Raji (cell line): ENCODE measurements around the gene TMEM266.

Experiments used
- POLR2A ChIP-seq: IDR thresholded peaks from 2 replicates; pipeline ENCODE4 v1.6.1; 2011; ENCODE audit warnings: low read depth, low read length, control low read depth; ENCODE audit not compliant: insufficient read depth

Gene TMEM266

GRCh38 chr15:76061700-76062099, 1.9 kb downstream of the TMEM266 start:
- no peak for TF ChIP-seq POLR2A

- TF ChIP-seq POLR2A: no peak
Measured at GRCh38 chr15:76062286-76062685, 2.5 kb downstream of the TMEM266 start.

DNA sequence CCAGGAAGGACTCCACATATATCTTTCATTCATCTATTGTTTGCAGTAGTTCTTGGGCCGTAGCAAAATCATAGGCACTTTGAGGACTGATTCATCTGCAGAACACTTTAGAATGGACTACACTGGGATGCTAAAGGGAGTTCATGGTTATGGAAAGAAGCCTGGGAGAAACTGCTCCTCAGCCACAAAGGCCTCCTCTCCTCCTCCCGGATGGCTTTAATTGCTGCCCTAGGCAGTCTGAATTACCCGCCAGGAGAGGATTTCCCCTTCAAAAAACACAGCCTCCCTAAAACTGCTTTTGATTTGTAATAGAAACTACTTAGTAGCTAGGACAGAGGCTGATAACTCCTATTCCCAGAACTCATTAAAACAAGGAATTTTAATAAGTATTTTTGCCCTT, 4.6 kb downstream of the TMEM266 start:
- no peak for TF ChIP-seq POLR2A

DNA sequence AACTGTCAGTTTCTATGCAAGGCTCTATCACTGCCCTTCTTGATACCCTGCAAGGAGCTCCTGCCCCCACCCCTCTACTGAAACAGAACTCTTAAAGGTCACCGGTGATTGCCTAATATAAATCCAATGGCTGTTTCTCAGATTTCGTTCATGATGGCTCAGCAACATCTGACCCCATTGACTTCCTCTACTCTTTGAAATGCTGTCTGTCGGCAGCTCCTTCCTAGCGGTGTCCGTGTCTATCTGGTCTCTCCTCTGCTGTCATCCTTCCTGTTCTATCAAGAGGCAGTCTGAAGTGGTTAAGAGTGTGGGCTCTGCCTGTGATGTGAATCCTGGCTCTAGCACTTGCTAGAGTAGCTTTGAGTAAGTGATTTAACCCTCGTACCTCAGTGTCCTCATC, 5.5 kb downstream of the TMEM266 start:
- no peak for TF ChIP-seq POLR2A

GRCh38 chr15:76065793-76066192, 6.0 kb downstream of the TMEM266 start:
- no peak for TF ChIP-seq POLR2A

GRCh38 chr15:76070192-76070591, 10.4 kb downstream of the TMEM266 start:
- no peak for TF ChIP-seq POLR2A

GRCh38 chr15:76070921-76071635, 11.3 kb downstream of the TMEM266 start:
- no peak for TF ChIP-seq POLR2A

DNA sequence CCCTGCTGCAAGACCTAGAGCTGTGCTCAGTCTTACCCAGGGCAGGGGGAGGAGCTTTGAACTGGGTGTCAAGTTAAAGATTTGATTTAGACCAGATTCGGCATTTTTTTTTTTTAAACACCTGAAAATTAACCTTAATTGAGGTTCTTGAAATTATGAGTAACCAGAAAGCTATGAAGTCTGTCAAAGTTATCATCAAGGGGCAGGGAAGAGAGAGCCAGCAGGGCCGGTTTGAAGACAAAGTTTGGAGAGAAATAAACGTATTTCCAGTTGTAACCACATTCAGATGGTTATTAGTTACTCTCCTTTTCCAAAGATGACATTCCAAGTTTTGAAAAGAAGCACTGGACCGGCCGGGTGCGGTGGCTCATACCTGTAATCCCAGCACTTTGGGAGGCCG, 12.0 kb downstream of the TMEM266 start:
- TF ChIP-seq POLR2A: no peak

- no peak for TF ChIP-seq POLR2A
Measured at GRCh38 chr15:76073554-76073953, 13.8 kb downstream of the TMEM266 start.

GRCh38 chr15:76075046-76075445, 15.3 kb downstream of the TMEM266 start:
- TF ChIP-seq POLR2A: no peak

DNA sequence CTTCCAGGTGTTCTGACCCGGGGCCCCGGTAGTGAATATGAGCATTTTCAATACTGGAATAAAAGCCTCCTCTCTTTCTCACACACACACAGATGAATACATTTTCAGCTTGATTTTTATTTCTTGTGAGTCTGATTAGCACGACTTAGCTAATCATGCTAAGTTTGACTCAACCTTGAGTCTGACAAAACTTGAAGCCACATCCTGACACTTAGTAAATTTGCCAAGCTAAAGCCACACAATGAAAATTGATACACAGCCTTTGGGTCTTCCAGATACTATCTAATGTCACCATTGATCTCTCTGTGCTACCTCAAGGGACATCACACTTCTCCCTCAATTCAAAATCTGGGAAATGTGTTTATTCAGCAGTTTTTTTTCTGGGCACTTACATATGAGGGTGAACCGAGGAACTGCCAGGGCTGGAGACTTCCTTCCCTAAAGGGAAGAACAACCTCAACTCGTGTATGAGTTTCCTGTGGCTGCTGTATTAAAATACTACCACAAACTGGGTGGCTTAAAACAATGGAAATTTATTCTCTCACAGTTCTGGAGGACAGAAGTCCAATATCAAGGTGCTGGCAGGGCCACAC, 18.6 kb downstream of the TMEM266 start:
- no peak for TF ChIP-seq POLR2A

DNA sequence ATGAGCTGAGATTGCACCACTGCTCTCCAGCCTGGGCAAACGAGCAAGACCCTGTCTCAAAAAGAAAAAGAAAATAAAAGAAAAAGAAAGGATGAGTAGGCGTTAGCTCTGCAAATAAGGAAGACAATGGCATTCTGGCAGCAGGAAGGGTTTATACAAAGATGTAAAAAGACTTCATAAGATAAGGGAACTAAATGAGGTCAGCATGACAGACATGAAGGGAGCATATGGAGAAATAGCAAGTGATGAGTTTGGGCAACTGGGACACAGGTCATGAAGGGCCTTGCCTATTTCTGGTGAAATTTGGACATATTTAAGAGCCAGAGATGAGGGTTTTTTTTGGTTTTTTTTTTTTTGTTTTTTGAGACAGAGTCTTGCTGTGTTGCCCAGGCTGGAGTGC, 24.5 kb downstream of the TMEM266 start:
- TF ChIP-seq POLR2A: no peak

DNA sequence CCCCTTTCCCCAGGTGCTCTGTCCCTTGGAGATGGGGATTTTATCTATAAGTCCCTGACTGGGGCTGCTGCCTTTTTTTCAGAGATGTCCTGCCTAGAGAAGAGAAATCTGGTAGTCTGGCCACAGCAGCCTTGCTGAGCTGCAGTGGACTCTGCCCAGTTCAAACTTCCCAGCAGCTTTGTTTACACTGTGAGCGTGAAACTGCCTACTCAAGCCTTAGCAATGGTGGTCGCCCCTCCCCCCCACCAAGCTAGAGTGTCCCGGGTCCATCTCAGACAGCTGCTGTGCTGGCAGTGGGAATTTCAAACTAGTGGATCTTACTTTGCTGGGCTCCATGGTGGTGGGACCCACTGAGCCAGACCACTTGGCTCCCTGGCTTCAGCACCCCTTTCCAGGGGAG, 38.9 kb downstream of the TMEM266 start:
- no peak for TF ChIP-seq POLR2A

DNA sequence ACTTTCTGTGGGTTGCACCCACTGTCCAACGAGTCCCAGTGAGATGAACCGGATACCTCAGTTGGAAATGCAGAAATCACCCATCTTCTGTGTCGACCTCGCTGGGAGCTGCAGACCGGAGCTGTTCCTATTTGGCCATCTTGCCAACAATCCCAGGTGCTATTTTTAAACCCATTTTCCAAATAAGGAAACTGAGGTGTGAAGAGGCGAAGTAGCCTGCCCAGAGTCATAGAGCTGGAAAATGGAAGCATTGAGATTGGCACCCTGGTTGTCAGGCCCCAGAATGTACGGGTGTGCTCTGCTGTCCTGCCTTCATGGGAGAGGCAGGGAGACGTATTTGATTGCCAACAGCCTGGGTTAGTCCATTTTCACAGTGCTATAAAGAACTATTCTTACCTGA, 39.6 kb downstream of the TMEM266 start:
- no peak for TF ChIP-seq POLR2A

GRCh38 chr15:76100361-76100760, 40.6 kb downstream of the TMEM266 start:
- TF ChIP-seq POLR2A: no peak

- TF ChIP-seq POLR2A: no peak
Measured at GRCh38 chr15:76101655-76102054, 41.9 kb downstream of the TMEM266 start.

- no peak for TF ChIP-seq POLR2A
Measured at GRCh38 chr15:76105391-76105790, 45.6 kb downstream of the TMEM266 start.
